Bronchial epithelial cell (primary cell): ENCODE data around the gene RNF115. TPM values are rescaled to one million over a fixed set of nuclear protein-coding genes. Genes with fewer than 3 reads are reported as not detected.

Source experiments
- DNase-seq: peaks from one replicate; pipeline ENCODE4 v3.0.0-alpha.2; 2010; ENCODE audit warnings: low read depth
- FAIRE-seq: peaks from 2 replicates; lab custom pipeline; 2011; peaks lifted over from hg19 to GRCh38; lab: Jason Lieb, UNC
- H3K27me3 ChIP-seq: 2 replicates; pipeline ENCODE4 v1.5.1; 2011; ENCODE audit warnings: low read length; ENCODE audit not compliant: control insufficient read depth, insufficient read depth
- H3K36me3 ChIP-seq: 2 replicates; pipeline ENCODE4 v1.5.1; 2011; ENCODE audit warnings: low read length; ENCODE audit not compliant: control insufficient read depth, insufficient read depth
- H3K4me3 ChIP-seq: 2 replicates; pipeline ENCODE4 v1.5.1; 2011; ENCODE audit warnings: mild to moderate bottlenecking, low read depth, low read length, control low read depth
- CTCF ChIP-seq: IDR thresholded peaks from 2 replicates; pipeline ENCODE4 v1.5.1; 2011; ENCODE audit warnings: mild to moderate bottlenecking, moderate library complexity, low read length, control low read depth, inconsistent platforms; ENCODE audit not compliant: insufficient read depth, severe bottlenecking
- total RNA-seq: library from RNA; depleted of rRNA; stranded (reverse); fragments of >200 nt; gene quantifications from 2 replicates; pipeline ENCODE4 v1.2.1, GENCODE V29; 2014

RNF115 gene
- total RNA-seq, 1 donor from 2014 or later: 9.0 TPM

- FAIRE-seq: no peak
Measured at GRCh38 chr1:145759721-145760120, 64.2 kb downstream of the RNF115 start.

GRCh38 chr1:145758575-145758974 lies 65.3 kb downstream of the RNF115 start:
- Histone ChIP-seq H3K36me3 (peaks cover 5% of the 10 kb centered on the region), H3K27me3 (no peaks in the 10 kb centered on the region), H3K4me3 (no peak overlapping the region)
- TF ChIP-seq CTCF: no peak
- no peak for DNase-seq
- FAIRE-seq: no peak

More at GRCh38 chr1:145759721-145760120, 64.2 kb downstream of the RNF115 start:
- peaks cover 5% of the 10 kb centered on the region for H3K36me3 ChIP-seq
- DNase-seq: no peak
- H3K4me3 ChIP-seq: no peak overlapping the region
- no peaks in the 10 kb centered on the region for H3K27me3 ChIP-seq
- TF ChIP-seq CTCF: no peak

GRCh38 chr1:145758116-145758515 lies 65.8 kb downstream of the RNF115 start:
- H3K36me3 ChIP-seq: peaks cover 5% of the 10 kb centered on the region
- FAIRE-seq: no peak
- no peak for DNase-seq
- TF ChIP-seq CTCF: no peak
- no peak overlapping the region for H3K4me3 ChIP-seq
- H3K27me3 ChIP-seq: no peaks in the 10 kb centered on the region

- Histone ChIP-seq H3K27me3 (no peaks in the 10 kb centered on the region), H3K4me3 (no peak overlapping the region), H3K36me3 (peaks cover 5% of the 10 kb centered on the region)
- TF ChIP-seq CTCF: no peak
- FAIRE-seq: no peak
- no peak for DNase-seq
Measured at GRCh38 chr1:145757420-145757819, 66.5 kb downstream of the RNF115 start.

DNA sequence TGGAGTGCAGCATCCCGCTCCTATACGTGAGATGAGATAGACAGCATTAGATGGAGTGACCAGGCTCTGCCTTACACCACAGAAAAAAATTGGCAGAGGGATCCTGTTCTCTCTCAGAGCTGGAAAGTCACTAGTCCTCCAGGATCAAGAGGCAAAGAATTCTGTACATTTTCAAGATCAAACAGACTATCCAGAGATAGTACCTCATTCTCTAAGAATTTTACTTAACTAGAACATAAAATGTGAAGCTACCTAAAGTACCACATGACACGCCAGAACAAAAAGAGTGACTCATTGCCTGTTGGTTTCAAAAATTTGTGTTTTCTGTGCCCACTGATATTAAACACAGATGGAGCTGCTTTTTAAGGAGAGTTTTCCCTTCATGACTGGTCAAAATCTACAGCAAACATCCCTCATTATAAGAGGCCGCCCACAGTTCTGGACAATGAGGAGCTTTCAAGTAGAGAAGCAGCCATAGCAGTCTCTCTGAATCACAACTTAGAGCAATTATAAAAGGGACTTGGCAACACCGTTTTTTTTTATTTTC lies 72.3 kb downstream of the RNF115 start:
- no peaks in the 10 kb centered on the region for H3K27me3 ChIP-seq
- DNase-seq (peak; percentile 61), FAIRE-seq (no peak)
- TF ChIP-seq CTCF: no peak
- H3K36me3 ChIP-seq: peaks cover 5% of the 10 kb centered on the region
- H3K4me3 ChIP-seq: no peak overlapping the region

DNA sequence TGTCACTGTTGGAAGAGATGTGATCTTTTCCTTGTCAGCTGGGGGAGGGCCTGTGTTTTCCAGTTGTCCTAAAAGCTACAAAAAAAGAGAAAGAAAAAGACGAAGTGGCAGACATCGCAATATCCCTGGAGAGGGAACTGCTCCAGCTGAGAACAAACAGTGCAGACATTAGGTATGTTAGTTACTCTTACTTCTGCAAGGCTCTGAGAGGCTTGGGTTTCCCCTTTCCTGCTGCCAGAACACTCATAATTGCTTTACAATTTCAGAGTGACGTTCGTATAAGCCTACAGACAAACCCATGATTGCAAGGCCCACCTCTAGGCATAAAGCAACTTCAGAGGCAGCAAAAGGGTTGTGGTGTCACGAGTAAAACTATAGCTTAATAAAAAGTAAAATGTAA lies 73.5 kb downstream of the RNF115 start:
- Histone ChIP-seq H3K4me3 (no peak overlapping the region), H3K36me3 (peaks cover 5% of the 10 kb centered on the region), H3K27me3 (no peaks in the 10 kb centered on the region)
- no peak for TF ChIP-seq CTCF
- DNase-seq (no peak), FAIRE-seq (no peak)
